Thyroid gland (tissue), 4 donors: Measurements from ENCODE around the gene FAM227A.
A peak's percentile ranks its signal among the peaks of the same experiment; 100 is the strongest.

Experiments used
- POLR2A ChIP-seq, 2 donors: fragments of 450-650 bp; IDR thresholded peaks; one replicate each; pipeline ENCODE4 v1.6.1; 2017; ENCODE audit warnings: antibody characterized with exemption in 2 of 2, mild to moderate bottlenecking in 2 of 2, moderate library complexity in 1 of 2
- TF ChIP-seq, protein P1 (sequence below), 6 experiments: fragments of 200-600 bp in 3 of 6; fragments of 450-650 bp in 3 of 6; sonication (generic) in 3 of 6; IDR thresholded peaks; one replicate each; pipeline ENCODE4 v1.5.1; 2016 to 2019; ENCODE audit warnings: antibody characterized with exemption in 6 of 6, mild to moderate bottlenecking in 2 of 6, inconsistent platforms in 1 of 6, moderate library complexity in 1 of 6

- peak in 1 of 2 donors; percentile 11 for TF ChIP-seq POLR2A (IDR thresholded peaks at IDR 0.05)
- TF ChIP-seq, protein P1, sequence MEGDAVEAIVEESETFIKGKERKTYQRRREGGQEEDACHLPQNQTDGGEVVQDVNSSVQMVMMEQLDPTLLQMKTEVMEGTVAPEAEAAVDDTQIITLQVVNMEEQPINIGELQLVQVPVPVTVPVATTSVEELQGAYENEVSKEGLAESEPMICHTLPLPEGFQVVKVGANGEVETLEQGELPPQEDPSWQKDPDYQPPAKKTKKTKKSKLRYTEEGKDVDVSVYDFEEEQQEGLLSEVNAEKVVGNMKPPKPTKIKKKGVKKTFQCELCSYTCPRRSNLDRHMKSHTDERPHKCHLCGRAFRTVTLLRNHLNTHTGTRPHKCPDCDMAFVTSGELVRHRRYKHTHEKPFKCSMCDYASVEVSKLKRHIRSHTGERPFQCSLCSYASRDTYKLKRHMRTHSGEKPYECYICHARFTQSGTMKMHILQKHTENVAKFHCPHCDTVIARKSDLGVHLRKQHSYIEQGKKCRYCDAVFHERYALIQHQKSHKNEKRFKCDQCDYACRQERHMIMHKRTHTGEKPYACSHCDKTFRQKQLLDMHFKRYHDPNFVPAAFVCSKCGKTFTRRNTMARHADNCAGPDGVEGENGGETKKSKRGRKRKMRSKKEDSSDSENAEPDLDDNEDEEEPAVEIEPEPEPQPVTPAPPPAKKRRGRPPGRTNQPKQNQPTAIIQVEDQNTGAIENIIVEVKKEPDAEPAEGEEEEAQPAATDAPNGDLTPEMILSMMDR (IDR thresholded peaks at IDR 0.05): no peak
These were observed 41.4 kb upstream of the FAM227A start for GRCh38 chr22:38697425-38698089.
